ENCODE measurements around the gene CXCR1.

GRCh38 chr2:218193701-218194100, 26.9 kb upstream of the CXCR1 start:
- TF ChIP-seq SUZ12 (IDR thresholded peaks at IDR 0.05; ENCODE audit: extremely low read depth, insufficient read depth, insufficient read length) (no peak), YY1 (IDR thresholded peaks at IDR 0.05; ENCODE audit: insufficient read depth, insufficient read length) (no peak), ZNF274 (IDR thresholded peaks at IDR 0.05; ENCODE audit: low read depth, low read length) (no peak)
